HG03575 (cell line): Measurements from ENCODE around the gene SRSF4.
"Not testable (repeated sequence)": the region's sequence is repeated elsewhere in the genome, so short reads cannot be mapped to it uniquely, and the experiment has no call there.

ENCODE experiments used
- ATAC-seq: cut with Tn5 transposase; IDR thresholded peaks from one replicate; pipeline ENCODE4 v1.9.1; 2021; ENCODE audit not compliant: unreplicated experiment, insufficient number of reproducible peaks, low FRiP score; ENCODE audit errors: extremely low read depth

Gene SRSF4

GRCh38 chr1:29171089-29171488 lies 10.6 kb downstream of the SRSF4 start:
- ATAC-seq, result no peak

GRCh38 chr1:29169976-29170375 lies 11.7 kb downstream of the SRSF4 start:
- no peak for ATAC-seq

GRCh38 chr1:29167904-29168303 lies 13.8 kb downstream of the SRSF4 start:
- no peak for ATAC-seq

- ATAC-seq, result no peak
Measured at GRCh38 chr1:29166291-29166878, 15.3 kb downstream of the SRSF4 start.

GRCh38 chr1:29164588-29164987 lies 17.1 kb downstream of the SRSF4 start:
- no peak for ATAC-seq

- ATAC-seq, result no peak
Measured at GRCh38 chr1:29162476-29163138, 19.1 kb downstream of the SRSF4 start.

- ATAC-seq, result no peak
Measured at GRCh38 chr1:29162025-29162424, 19.7 kb downstream of the SRSF4 start.

GRCh38 chr1:29159773-29160172 lies 21.9 kb downstream of the SRSF4 start:
- ATAC-seq, result no peak

GRCh38 chr1:29157269-29157601 lies 24.5 kb downstream of the SRSF4 start:
- ATAC-seq, result no peak

GRCh38 chr1:29156543-29157268 lies 25.0 kb downstream of the SRSF4 start:
- ATAC-seq, result no peak

GRCh38 chr1:29152046-29152805 lies 29.5 kb downstream of the SRSF4 start:
- no peak for ATAC-seq

GRCh38 chr1:29150346-29150745 lies 31.4 kb downstream of the SRSF4 start:
- not testable (repeated sequence) for ATAC-seq

GRCh38 chr1:29148656-29149491 lies 32.8 kb downstream of the SRSF4 start:
- ATAC-seq, result no peak

GRCh38 chr1:29145739-29146437 lies 35.8 kb downstream of the SRSF4 start:
- no peak for ATAC-seq

GRCh38 chr1:29144178-29144577 lies 37.5 kb downstream of the SRSF4 start:
- no peak for ATAC-seq

- ATAC-seq, result no peak
Measured at GRCh38 chr1:29142714-29143113, 39.0 kb downstream of the SRSF4 start.

- no peak for ATAC-seq
Measured at GRCh38 chr1:29136391-29136915, 45.2 kb downstream of the SRSF4 start.

- no peak for ATAC-seq
Measured at GRCh38 chr1:29134695-29135028, 47.0 kb downstream of the SRSF4 start.
